Fibroblast of skin of back (primary cell): ENCODE measurements around the gene PYGB. TPM values are rescaled to one million over a fixed set of nuclear protein-coding genes. Genes with fewer than 3 reads are reported as not detected.

Experiments
- DNase-seq: peaks from one replicate; pipeline ENCODE4 v3.0.0-alpha.2; 2013
- polyA plus RNA-seq, 2 experiments: library from polyadenylated mRNA; unstranded; fragments of 120-200 nt; gene quantifications; one replicate each; pipeline ENCODE4 v1.2.1, GENCODE V29; 2013; ENCODE audit not compliant: insufficient read length in 2 of 2

PYGB gene
- polyA plus RNA-seq (2013, experiment 1 of 2; ENCODE audit: insufficient read length) = 284 TPM
- 199 TPM for polyA plus RNA-seq (2013, experiment 2 of 2; ENCODE audit: insufficient read length)

- DNase-seq = peak; percentile 84
Observed at GRCh38 chr20:25247956-25248785, at the start of gene PYGB. PYGB (plus strand) TSS chr20:25248085; CDS start chr20:25248179, 94 bp downstream.

- DNase-seq = no peak
Observed at GRCh38 chr20:25198663-25199383, 49.1 kb upstream of the PYGB start.

GRCh38 chr20:25199473-25200260 is 48.2 kb upstream of the PYGB start:
- no peak for DNase-seq

- no peak for DNase-seq
Observed at GRCh38 chr20:25203089-25203488, 44.8 kb upstream of the PYGB start.

- DNase-seq = no peak
Observed at GRCh38 chr20:25203871-25204320, 44.0 kb upstream of the PYGB start.

- DNase-seq = no peak
Observed at GRCh38 chr20:25204550-25205276, 43.2 kb upstream of the PYGB start.

GRCh38 chr20:25205277-25206062 is 42.4 kb upstream of the PYGB start:
- no peak for DNase-seq

GRCh38 chr20:25206063-25206403 is 41.9 kb upstream of the PYGB start:
- DNase-seq = no peak

- no peak for DNase-seq
Observed at GRCh38 chr20:25206548-25206947, 41.3 kb upstream of the PYGB start.

- DNase-seq = no peak
Observed at GRCh38 chr20:25207149-25207959, 40.5 kb upstream of the PYGB start.

- no peak for DNase-seq
Observed at GRCh38 chr20:25207960-25208534, 39.8 kb upstream of the PYGB start.

GRCh38 chr20:25209400-25209799 is 38.5 kb upstream of the PYGB start:
- no peak for DNase-seq

GRCh38 chr20:25209911-25210310 is 38.0 kb upstream of the PYGB start:
- DNase-seq = no peak

GRCh38 chr20:25211273-25211672 is 36.6 kb upstream of the PYGB start:
- no peak for DNase-seq

GRCh38 chr20:25212242-25212641 is 35.6 kb upstream of the PYGB start:
- DNase-seq = no peak

- no peak for DNase-seq
Observed at GRCh38 chr20:25213566-25214425, 34.1 kb upstream of the PYGB start.

GRCh38 chr20:25214426-25214790 is 33.5 kb upstream of the PYGB start:
- no peak for DNase-seq

- no peak for DNase-seq
Observed at GRCh38 chr20:25214819-25215218, 33.1 kb upstream of the PYGB start.

- no peak for DNase-seq
Observed at GRCh38 chr20:25215521-25215920, 32.4 kb upstream of the PYGB start.
